NB4 (cell line): Measurements from ENCODE around the gene ACBD5.
A peak's percentile ranks its signal among the peaks of the same experiment; 100 is the strongest.

Experiments used
- DNase-seq: peaks from one replicate; pipeline ENCODE4 v3.0.0; 2010; ENCODE audit warnings: low read depth
- H3K4me3 ChIP-seq: one replicate; pipeline ENCODE4 v1.5.1; 2011; ENCODE audit warnings: mild to moderate bottlenecking, low read depth, low read length, moderate library complexity
- CTCF ChIP-seq: IDR thresholded peaks from one replicate; pipeline ENCODE4 v1.5.1; 2012; ENCODE audit warnings: low read depth, low read length
- MAX ChIP-seq: IDR thresholded peaks from 2 replicates; pipeline ENCODE4 v1.6.1; 2011; ENCODE audit warnings: low read depth, low read length
- MYC ChIP-seq: IDR thresholded peaks from 2 replicates; pipeline ENCODE4 v1.6.1; 2011; ENCODE audit warnings: low read depth, low read length
- POLR2A ChIP-seq: IDR thresholded peaks from 2 replicates; pipeline ENCODE4 v1.6.1; 2011; ENCODE audit warnings: mild to moderate bottlenecking; ENCODE audit not compliant: insufficient read length; ENCODE audit errors: extremely low read depth

Gene ACBD5

GRCh38 chr10:27225642-27226257 lies 14.8 kb downstream of the ACBD5 start:
- no peak for TF ChIP-seq MYC
- TF ChIP-seq CTCF: no peak
- no peak for TF ChIP-seq POLR2A
- TF ChIP-seq MAX: no peak
- no peak overlapping the region for H3K4me3 ChIP-seq
- DNase-seq: no peak

DNA sequence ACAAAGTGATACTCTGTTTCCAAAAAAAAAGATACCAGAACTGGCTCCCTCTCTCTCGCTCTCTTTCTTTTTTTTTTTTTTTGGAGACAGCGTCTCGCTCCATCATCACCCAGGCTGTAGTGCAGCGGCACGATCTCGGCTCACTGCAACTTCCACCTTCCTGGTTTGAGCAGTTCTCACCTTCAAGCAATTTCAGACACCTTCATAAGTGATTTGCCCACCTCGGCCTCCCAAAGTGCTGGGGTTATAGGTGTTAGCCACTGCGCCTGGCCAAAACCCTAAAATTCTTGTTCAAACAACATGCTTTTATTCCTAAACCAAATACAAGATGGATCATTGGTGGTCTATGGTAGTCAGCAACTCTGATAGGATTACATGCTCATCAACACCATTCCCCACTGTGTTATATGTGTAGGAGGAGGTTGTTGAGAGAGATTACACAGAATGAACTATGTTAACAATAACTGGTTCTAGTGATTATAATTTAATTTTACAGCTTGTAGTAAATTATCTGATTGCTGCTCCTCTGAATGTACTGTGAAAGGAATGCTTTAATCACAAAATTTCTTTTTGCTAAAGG lies 15.5 kb downstream of the ACBD5 start:
- H3K4me3 ChIP-seq: no peak overlapping the region
- TF ChIP-seq MAX (no peak), CTCF (no peak), POLR2A (no peak)
- DNase-seq: no peak

- TF ChIP-seq CTCF (peak; percentile 32), MAX (no peak), POLR2A (no peak), MYC (no peak)
- H3K4me3 ChIP-seq: no peak overlapping the region
- peak; percentile 36 for DNase-seq
These were observed 16.6 kb downstream of the ACBD5 start for GRCh38 chr10:27223964-27224363.

- DNase-seq: no peak
- no peak for TF ChIP-seq MAX
- TF ChIP-seq MYC: no peak
- no peak for TF ChIP-seq POLR2A
- no peak for TF ChIP-seq CTCF
- H3K4me3 ChIP-seq: no peak overlapping the region
These were observed 33.2 kb downstream of the ACBD5 start for GRCh38 chr10:27207350-27207749.

- H3K4me3 ChIP-seq: no peak overlapping the region
- TF ChIP-seq POLR2A: no peak
- no peak for TF ChIP-seq CTCF
- no peak for TF ChIP-seq MYC
- TF ChIP-seq MAX: no peak
- DNase-seq: no peak
These were observed 36.8 kb downstream of the ACBD5 start for GRCh38 chr10:27203806-27204205.
